GM10847 (cell line): ENCODE data around the gene ATP12A.

Source experiments
- POLR2A ChIP-seq: IDR thresholded peaks from 2 replicates; pipeline ENCODE4 v1.6.1; 2011; ENCODE audit not compliant: insufficient read length; ENCODE audit errors: extremely low read depth

ATP12A gene

DNA sequence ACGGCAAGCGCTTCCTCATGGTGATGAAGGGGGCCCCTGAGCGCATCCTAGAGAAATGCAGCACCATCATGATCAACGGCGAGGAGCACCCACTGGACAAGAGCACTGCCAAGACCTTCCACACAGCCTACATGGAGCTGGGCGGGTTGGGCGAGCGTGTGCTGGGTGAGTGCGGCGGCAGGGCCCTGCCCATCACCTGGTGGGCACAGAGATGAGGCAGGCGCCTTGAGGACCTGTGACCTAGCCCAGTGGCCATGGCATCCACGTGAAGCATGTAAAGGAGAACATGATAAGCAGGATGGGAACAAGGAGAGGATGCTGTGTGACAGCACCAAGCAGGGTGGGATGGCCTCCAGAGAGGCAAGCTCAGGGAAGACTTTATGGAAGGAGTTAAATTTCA lies 18.5 kb downstream of the ATP12A start:
- TF ChIP-seq POLR2A, result no peak

DNA sequence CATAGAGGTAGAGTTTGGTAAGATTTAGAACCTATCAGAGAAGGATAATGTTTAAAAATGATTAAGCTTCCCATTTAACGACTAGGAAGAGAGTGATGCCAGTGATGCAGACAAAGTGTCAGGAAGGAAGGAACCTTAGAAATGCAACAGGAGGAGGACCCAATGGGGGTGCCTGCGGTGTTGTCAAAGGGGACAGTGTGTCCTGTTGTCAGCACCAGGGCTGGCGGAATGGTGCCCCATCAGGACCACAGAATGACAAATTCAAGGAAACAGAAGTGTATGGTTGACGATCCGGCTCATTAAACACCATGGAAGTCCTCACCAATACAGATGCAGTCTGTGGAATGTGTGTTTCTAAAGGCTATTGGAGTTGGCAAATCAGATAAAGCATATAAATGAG lies 19.3 kb downstream of the ATP12A start:
- TF ChIP-seq POLR2A, result no peak

DNA sequence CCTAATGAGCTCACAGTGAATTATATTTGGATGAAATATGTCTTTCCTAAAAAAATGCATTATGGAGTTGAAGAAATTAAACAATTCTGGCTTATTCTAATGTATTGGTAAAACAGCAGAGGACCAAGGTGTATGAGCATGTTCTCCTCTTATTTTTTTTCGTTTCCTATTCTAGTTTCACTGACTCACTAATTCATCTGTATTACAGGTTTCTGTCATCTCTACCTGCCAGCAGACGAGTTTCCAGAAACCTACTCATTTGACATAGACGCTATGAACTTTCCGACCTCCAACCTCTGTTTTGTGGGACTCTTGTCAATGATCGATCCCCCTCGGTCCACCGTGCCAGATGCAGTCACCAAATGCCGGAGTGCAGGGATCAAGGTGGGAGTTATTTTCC lies 20.3 kb downstream of the ATP12A start:
- no peak for TF ChIP-seq POLR2A

DNA sequence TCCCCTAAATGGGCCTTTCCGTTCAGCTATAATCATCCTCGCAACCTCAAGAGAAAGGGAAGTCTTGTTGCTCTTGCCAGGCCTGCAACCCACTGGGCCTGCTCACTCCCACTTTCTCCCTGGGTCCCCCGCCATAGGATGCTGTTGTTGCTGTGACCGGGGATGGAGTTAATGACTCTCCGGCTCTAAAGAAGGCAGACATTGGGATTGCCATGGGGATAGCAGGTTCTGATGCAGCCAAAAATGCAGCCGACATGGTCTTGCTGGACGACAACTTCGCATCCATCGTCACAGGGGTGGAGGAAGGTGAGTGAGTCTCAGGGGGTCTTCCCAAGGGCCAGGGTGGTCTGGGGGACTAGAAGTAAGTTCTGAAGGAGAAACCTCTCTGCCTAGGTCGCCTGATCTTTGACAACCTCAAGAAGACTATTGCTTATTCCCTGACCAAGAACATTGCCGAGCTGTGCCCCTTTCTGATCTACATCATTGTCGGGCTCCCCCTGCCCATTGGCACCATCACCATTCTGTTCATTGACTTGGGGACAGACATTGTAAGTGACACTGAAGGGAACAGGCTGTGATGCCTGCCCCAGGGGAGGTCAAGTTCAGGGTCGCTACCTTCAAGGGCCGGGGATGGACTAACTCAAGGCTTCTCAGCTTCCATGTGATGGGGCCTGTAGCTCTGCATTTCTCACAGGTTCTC lies 26.8 kb downstream of the ATP12A start:
- TF ChIP-seq POLR2A, result no peak

DNA sequence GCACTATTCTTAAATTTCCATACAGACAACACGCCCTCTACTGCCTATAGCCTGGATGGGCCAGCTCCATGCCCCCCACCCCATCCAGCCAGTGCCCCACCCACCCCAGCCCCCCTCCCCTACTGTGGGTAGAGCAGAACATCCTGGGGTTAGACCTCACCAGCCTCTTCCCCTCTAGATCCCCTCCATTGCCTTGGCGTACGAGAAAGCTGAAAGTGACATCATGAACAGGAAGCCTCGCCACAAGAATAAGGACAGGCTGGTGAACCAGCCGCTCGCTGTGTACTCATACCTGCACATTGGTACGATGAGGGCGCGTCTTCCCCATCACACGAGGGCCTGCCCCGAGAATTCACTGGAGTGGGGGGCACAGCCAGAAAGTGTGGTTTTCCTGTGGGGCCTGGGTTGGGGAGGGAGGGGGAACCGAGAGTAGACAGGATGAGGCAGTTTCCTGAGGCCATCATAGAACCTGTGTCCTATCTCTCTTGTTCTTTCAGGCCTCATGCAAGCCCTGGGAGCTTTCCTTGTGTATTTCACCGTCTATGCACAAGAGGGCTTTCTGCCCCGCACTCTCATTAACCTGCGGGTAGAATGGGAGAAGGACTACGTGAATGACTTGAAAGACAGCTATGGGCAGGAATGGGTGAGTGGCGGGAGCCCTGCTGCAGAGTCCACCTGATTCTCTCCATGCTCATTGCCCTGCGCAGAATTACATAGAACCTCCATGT lies 29.1 kb downstream of the ATP12A start:
- no peak for TF ChIP-seq POLR2A

DNA sequence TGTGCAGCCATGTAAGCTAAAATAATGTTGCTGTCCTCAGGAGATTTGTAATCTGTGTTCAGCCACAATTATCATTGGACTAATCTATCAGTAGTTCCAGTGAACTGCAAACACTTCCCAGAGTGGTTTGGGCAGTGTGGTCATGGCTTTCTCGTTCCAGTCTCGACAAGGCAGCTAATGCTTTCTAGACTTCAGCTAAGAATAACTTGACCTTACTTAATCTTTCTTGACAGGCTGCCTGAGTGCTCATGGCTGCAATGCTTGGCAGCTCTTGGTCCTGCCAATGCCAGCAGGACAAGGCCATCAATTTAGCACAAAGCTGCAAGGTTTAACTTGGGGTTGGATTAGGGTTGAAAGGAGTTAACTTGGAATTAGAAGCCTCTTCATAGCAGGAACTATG lies 32.8 kb downstream of the ATP12A start:
- TF ChIP-seq POLR2A, result no peak

DNA sequence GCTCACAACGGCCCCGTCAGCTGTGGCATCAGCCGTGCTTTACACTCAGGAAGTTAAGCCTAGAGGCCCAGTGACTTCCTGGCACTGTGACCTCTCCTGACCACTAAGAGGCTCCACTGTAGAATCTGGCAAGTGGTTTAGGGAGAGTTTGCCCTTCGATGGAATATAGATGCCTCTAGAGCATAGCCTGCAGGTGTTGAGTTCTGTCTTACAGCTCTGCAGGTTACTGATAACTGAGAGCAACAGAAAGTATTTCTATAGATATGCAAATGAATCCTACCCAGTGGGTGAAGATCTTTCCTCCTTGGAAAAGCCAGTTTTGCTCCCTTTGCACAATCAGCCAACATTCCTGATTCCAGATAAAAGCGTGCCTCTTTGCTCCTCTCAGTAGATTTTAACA lies 35.8 kb downstream of the ATP12A start:
- no peak for TF ChIP-seq POLR2A

DNA sequence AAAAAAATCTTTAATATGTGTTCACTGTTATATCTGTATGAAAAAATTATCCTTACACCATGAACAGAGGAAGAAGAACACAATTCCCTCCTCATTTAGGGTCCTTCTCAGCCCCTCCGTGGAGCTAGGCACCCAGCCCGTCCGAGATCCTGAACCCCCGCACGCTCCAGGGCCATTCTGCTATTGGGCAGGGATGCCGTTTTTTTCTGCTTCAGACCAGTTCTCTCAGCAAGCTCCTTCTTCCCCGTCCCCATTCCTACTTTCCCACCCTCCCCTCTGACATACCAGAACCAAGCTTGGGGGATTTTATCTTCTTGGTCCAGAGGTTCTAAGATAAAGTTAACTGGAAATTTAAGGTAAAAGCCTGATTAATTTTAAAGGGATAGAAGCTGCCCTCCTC lies 36.2 kb downstream of the ATP12A start:
- no peak for TF ChIP-seq POLR2A

DNA sequence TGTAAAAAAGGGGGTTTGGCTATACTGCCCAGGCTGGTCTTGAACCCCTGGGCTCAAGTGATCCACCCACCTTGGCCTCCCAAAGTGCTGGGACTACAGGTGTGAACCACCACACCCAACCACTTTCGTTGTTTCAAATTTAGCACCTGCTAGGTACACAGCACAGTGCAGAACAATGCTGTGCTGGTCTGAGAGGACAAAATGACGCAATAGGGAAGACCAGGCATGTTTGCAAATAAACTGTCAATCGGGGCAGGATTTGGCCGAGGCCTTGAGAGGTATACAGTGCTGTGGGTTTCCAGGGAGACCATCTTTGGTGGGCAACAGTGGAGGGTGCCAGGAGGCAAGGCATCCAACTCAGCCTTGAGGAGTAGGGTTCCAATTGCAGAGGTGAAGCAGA lies 37.0 kb downstream of the ATP12A start:
- TF ChIP-seq POLR2A, result no peak

DNA sequence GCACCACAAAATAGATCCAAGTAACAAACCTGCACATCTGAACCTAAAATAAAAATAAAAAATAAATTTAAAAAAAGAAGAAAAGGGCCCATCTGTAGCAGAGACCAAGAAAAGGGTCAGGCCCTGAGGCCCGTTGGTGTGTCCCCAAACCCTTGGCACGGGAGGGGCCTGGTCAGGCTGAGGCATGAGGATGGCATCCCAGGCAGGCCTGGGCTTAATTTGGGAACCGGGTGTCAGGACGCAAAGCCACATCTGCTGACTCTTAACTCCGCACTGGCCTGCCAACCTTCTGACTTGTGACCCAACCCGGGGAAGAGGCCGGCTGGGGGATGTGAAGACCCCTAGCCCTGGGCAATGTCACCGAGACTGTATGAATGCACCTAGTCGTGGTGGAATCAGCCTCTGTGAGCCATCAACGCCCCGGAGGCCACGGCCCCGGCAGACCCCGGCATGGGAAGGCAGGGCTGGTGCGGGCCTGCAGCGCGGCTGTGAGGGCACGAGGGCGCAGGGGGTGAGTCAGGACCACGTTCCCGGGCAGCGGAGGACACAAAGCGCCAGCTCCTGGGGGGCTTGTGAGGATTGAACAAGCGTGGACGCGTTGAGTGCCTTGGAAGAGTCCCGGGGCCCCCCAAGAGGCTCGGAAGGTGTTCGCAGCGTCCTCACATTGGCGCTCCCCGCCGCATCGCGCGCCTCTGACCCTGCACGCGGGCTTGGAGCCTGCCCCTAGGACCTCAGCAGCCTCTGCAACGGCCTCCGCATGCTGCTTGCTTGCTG lies 38.2 kb downstream of the ATP12A start:
- no peak for TF ChIP-seq POLR2A

DNA sequence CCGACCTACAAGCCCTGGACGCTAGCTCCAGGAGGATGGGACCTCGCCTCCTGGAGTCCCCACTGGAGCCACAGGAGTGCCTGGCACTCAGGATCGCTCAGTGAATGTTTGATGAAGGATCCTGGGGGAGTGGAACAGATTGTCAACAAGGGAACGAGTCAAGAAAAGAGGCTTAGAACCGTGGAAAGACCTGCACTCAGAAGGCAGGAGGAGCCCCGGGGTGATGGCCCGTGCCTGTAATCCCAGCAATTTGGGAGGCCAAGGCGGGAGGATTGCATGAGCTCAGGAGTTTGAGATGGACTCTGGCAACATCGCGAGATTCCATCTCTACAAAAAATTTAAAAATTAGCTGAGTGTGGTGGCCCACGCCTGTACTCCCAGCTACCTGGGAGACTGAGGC lies 38.9 kb downstream of the ATP12A start:
- TF ChIP-seq POLR2A, result no peak

DNA sequence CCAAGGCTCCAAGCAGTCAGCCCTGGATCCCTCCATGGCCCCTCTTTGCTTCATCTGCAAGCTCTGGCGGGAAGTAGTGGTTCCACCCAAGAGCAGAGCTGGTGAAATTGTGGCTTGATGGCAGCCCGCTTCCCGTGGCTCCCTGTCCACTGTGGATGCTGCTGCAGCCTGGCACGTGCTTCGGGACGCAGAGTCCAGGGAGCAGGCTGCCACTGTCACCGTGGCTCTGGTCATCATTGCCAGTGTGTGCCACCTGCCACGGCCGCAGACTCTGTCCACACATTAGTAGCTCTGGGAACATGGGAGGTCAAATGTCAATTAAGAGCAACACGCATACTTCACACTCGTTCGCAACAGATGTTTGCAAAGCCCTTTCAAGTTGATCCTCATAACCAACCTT lies 43.0 kb downstream of the ATP12A start:
- TF ChIP-seq POLR2A, result no peak

DNA sequence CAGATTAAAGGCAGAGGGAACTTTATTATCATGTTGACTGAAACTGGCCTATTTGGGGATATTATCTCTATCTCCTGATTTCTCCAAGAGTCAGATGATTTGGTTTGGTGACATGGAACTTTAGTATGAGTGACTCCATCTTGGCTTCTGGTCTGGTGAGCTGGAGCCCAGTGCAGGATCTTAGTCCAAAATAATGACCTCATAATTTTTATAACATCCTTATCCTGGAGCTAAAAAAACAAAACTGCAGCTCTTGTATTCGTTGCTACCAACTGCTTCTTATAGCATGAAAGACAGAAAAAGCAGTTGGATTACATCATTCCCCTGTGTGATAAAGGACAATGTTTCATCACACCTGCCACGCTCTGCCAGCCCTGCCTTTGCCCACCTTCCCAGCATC lies 44.5 kb downstream of the ATP12A start:
- no peak for TF ChIP-seq POLR2A

DNA sequence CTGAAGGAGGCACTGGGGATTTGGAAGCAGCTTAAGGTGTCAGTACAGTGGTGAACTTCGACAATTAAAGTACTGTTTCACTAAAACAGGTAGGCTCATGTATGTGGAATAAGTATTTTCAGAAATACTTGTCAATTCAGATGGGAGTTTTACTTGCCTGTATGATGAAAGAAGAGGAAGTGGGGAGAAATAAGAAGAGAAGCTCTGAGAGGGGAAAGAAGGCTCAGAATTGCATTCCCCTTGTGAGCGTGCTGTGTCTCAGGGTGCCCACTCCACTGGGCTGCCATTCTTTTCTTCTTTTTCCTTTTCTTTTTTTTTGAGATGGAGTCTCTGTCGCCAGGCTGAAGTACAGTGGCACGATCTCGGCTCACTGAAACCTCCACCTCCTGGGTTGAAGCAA lies 45.2 kb downstream of the ATP12A start:
- TF ChIP-seq POLR2A, result no peak

DNA sequence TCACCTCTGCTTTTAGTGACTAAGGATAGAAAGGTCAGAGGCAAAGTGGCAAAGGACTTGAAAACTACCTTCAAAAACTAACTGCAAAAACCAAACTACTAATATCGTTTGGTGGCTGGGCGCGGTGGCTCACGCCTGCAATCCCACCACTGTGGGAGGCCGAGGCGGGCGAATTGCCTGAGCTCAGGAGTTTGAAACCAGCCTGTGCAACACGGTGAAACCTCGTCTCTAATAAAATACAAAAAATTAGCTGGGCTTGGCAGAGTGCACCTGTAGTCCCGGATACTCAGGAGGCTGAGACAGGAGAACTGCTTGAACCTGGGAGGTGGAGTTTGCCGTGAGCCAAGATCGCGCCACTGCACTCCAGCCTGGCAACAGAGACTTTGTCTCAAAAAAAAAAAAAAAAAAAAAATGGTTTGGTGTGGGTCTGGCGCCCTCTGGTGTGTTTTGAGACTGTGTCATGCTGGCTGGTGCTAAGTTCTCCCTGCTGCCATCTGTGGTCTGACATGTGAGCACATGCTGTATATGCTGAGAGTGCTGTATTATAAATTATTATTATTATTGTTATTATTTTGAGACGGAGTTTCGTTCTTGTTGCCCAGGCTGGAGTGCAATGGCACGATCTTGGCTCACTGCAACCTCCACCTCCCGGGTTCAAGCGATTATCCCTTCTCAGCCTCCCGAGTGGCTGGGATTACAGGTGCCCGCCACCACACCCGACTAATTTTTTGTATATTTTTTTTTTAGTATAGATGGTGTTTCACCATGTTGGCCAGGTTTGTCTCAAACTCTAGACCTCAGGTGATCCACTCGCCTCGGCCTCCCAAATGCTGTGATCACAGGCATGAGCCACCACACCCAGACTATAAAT lies 47.8 kb downstream of the ATP12A start:
- no peak for TF ChIP-seq POLR2A
